Testis (tissue), 2 donors: ENCODE data around the gene MTTP.

Experiments used
- CTCF ChIP-seq, 3 experiments: fragments of 450-650 bp in 2 of 3; fragments of 200-600 bp in 1 of 3; sonication (generic) in 1 of 3; IDR thresholded peaks; one replicate each; pipeline ENCODE4 v1.5.1; 2016 to 2019; ENCODE audit warnings: antibody characterized with exemption in 3 of 3, mild to moderate bottlenecking in 2 of 3, moderate library complexity in 1 of 3
- POLR2A ChIP-seq: fragments of 450-650 bp; IDR thresholded peaks from one replicate; pipeline ENCODE4 v1.6.1; 2017; ENCODE audit warnings: antibody characterized with exemption, mild to moderate bottlenecking, moderate library complexity

- TF ChIP-seq POLR2A (no peak), CTCF (IDR thresholded peaks at IDR 0.05) (no peak)
Observed at GRCh38 chr4:99625369-99625768, 50.7 kb downstream of the MTTP start.
